Measurements from ENCODE around the gene HSF4. TPM values are rescaled to one million over a fixed set of nuclear protein-coding genes. Genes with fewer than 3 reads are reported as not detected.

HSF4 gene
- total and polyA plus RNA-seq, 4 donors = 5.1 to 62.5 (median 21.0) TPM

DNA sequence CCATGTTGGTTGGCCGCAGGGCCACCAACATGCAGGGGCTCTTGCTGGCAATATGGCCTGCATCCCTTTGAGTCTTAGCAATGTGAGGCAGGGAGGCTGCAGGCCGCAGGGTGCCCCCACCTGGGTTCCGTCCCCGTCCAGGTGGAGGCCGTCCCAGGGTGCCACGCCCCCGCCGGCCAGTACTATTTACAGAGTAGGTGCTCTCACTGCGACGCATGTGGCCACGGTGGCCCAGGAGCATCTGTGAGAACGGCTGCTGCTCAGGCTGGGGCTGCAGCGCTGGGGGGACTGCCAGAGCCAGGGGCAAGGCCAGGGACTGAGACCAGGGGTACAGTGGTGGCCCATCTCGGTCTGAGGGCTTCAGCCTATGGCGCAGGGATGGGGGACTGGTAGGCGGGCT, 15.6 kb downstream of the HSF4 start:
- no peak overlapping the region for H3K27ac ChIP-seq (ENCODE audit: low read depth in 1 of 2, low read length in 1 of 2)
- no peak for DNase-seq
- WGBS, 2 donors = 93 to 95% methylated on average over 16 of the region's 16 CpGs
- peaks cover 0 to 57% (median 19%) of the 10 kb centered on the region in 5 donors for H3K4me1 ChIP-seq (ENCODE audit: control insufficient read depth in 5 of 5, insufficient read depth in 5 of 5, low read length in 5 of 5)
- H3K9ac ChIP-seq (ENCODE audit: insufficient read depth in 1 of 2, low read length in 2 of 2) = no peak overlapping the region
- H3K4me3 ChIP-seq = no peak overlapping the region
- no peak for ATAC-seq (ENCODE audit: insufficient read depth, low FRiP score)
- peaks cover 0 to 1% (median 0%) of the 10 kb centered on the region in 4 donors for H3K36me3 ChIP-seq (ENCODE audit: control insufficient read depth in 4 of 4, insufficient read depth in 4 of 4, low read length in 4 of 4)
- H3K9me3 ChIP-seq (ENCODE audit: control insufficient read depth in 4 of 4, insufficient read depth in 3 of 4, low read length in 3 of 4) = no peaks in the 10 kb centered on the region
- TF ChIP-seq, protein P1, sequence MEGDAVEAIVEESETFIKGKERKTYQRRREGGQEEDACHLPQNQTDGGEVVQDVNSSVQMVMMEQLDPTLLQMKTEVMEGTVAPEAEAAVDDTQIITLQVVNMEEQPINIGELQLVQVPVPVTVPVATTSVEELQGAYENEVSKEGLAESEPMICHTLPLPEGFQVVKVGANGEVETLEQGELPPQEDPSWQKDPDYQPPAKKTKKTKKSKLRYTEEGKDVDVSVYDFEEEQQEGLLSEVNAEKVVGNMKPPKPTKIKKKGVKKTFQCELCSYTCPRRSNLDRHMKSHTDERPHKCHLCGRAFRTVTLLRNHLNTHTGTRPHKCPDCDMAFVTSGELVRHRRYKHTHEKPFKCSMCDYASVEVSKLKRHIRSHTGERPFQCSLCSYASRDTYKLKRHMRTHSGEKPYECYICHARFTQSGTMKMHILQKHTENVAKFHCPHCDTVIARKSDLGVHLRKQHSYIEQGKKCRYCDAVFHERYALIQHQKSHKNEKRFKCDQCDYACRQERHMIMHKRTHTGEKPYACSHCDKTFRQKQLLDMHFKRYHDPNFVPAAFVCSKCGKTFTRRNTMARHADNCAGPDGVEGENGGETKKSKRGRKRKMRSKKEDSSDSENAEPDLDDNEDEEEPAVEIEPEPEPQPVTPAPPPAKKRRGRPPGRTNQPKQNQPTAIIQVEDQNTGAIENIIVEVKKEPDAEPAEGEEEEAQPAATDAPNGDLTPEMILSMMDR (IDR thresholded peaks at IDR 0.05; ENCODE audit: control extremely low read depth, extremely low read depth) = no peak
- H3K27me3 ChIP-seq (ENCODE audit: control insufficient read depth in 3 of 3, insufficient read depth in 3 of 3, low read length in 2 of 3) = no peaks in the 10 kb centered on the region

DNA sequence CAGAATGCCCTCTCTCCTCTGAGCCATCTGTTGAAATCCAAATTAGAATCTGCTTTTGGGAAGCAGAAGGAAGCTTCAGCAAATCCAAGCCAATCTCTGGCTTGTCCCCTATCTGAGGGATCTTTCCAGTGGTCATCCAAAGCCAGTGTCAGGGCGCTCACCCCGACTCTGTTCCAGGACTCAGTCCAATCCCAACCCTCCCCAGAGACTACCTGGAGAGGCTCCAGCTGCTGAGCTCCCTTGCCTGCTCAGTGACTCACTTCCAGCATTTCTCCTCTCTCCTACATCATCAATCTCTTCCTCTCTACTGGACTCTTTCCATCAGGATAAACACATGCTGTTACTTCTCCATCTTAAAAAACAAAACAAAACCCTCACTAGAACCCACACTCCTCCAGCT, 16.8 kb downstream of the HSF4 start:
- Histone ChIP-seq H3K27ac (ENCODE audit: low read depth in 1 of 2, low read length in 1 of 2) (peak overlapping the region in 1 of 2 donors; percentile 20), H3K9ac (ENCODE audit: insufficient read depth in 1 of 2, low read length in 2 of 2) (no peak overlapping the region), H3K4me1 (ENCODE audit: control insufficient read depth in 5 of 5, insufficient read depth in 5 of 5, low read length in 5 of 5) (peaks cover 0 to 57% (median 14%) of the 10 kb centered on the region in 5 donors)

DNA sequence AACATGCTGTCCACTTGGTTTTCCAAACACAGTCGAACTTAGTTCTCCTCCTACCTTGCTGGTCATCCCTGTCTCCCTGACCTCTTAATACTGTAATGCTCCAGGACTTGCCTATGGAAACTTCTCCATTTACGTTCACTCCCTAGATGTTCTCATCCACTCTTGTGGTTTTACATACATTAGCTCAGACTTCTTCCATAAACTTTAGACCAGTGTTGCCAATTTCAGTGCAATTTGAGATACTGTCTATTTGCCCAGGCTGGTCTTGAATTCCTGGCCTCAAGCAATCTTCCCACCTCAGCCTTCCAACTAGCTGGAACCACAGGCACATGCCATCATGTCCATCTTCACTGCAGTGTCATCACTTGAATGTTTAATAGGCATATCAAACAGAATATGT, 17.7 kb downstream of the HSF4 start:
- no peaks in the 10 kb centered on the region for H3K36me3 ChIP-seq (ENCODE audit: control insufficient read depth in 4 of 4, insufficient read depth in 4 of 4, low read length in 4 of 4)
- ATAC-seq (ENCODE audit: insufficient read depth, low FRiP score) (no peak), DNase-seq (no peak)
- H3K4me1 ChIP-seq (ENCODE audit: control insufficient read depth in 5 of 5, insufficient read depth in 5 of 5, low read length in 5 of 5) = peaks cover 0 to 48% (median 12%) of the 10 kb centered on the region in 5 donors
- H3K9me3 ChIP-seq (ENCODE audit: control insufficient read depth in 4 of 4, insufficient read depth in 3 of 4, low read length in 3 of 4) = no peaks in the 10 kb centered on the region
- 71 to 82% methylated on average over 2 of the region's 2 CpGs for WGBS, 2 donors
- TF ChIP-seq, protein P1 (IDR thresholded peaks at IDR 0.05; ENCODE audit: control extremely low read depth, extremely low read depth) = no peak
- no peak overlapping the region for H3K27ac ChIP-seq (ENCODE audit: low read depth in 1 of 2, low read length in 1 of 2)
- no peaks in the 10 kb centered on the region for H3K27me3 ChIP-seq (ENCODE audit: control insufficient read depth in 3 of 3, insufficient read depth in 3 of 3, low read length in 2 of 3)
- no peak overlapping the region for H3K4me3 ChIP-seq
- H3K9ac ChIP-seq (ENCODE audit: insufficient read depth in 1 of 2, low read length in 2 of 2) = no peak overlapping the region

More for the DNA sequence above, 16.8 kb downstream of the HSF4 start:
- TF ChIP-seq, protein P1 (IDR thresholded peaks at IDR 0.05; ENCODE audit: control extremely low read depth, extremely low read depth) = no peak
- H3K4me3 ChIP-seq = no peak overlapping the region
- H3K9me3 ChIP-seq (ENCODE audit: control insufficient read depth in 4 of 4, insufficient read depth in 3 of 4, low read length in 3 of 4) = no peaks in the 10 kb centered on the region
- peak in 1 of 3 donors; percentile 39 for DNase-seq
- WGBS, 2 donors = 68 to 81% methylated on average over 2 of the region's 2 CpGs
- no peak for ATAC-seq (ENCODE audit: insufficient read depth, low FRiP score)
- peaks cover 0 to 1% (median 0%) of the 10 kb centered on the region in 4 donors for H3K36me3 ChIP-seq (ENCODE audit: control insufficient read depth in 4 of 4, insufficient read depth in 4 of 4, low read length in 4 of 4)
- H3K27me3 ChIP-seq (ENCODE audit: control insufficient read depth in 3 of 3, insufficient read depth in 3 of 3, low read length in 2 of 3) = no peaks in the 10 kb centered on the region

DNA sequence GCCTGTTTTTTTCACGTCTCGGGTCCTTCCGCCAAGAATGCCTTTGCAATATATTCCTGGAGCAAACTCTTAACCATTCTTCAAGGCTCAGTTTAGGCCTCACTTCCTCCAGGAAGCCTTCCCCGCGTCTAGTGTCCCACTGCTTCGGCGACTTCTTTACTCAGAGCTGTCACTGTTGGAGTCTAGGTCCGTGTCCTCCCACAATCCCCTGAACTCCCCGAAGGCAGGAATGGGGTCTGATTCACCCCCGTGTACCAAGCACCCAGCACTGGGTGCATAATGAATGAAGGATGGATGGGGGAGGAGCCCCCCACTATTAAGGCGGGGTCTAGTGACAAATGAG, 18.7 kb downstream of the HSF4 start:
- WGBS, 2 donors = 4 to 5% methylated on average over 11 of the region's 11 CpGs
- peaks cover 0 to 41% (median 12%) of the 10 kb centered on the region in 5 donors for H3K4me1 ChIP-seq (ENCODE audit: control insufficient read depth in 5 of 5, insufficient read depth in 5 of 5, low read length in 5 of 5)
- DNase-seq (no peak), ATAC-seq (ENCODE audit: insufficient read depth, low FRiP score) (no peak)
- no peaks in the 10 kb centered on the region for H3K27me3 ChIP-seq (ENCODE audit: control insufficient read depth in 3 of 3, insufficient read depth in 3 of 3, low read length in 2 of 3)
- no peak overlapping the region for H3K4me3 ChIP-seq
- TF ChIP-seq, protein P1 (IDR thresholded peaks at IDR 0.05; ENCODE audit: control extremely low read depth, extremely low read depth) = no peak
- no peaks in the 10 kb centered on the region for H3K36me3 ChIP-seq (ENCODE audit: control insufficient read depth in 4 of 4, insufficient read depth in 4 of 4, low read length in 4 of 4)
- H3K9me3 ChIP-seq (ENCODE audit: control insufficient read depth in 4 of 4, insufficient read depth in 3 of 4, low read length in 3 of 4) = no peaks in the 10 kb centered on the region
- peak overlapping the region in 1 of 2 donors; percentile 61 for H3K27ac ChIP-seq (ENCODE audit: low read depth in 1 of 2, low read length in 1 of 2)
- peak overlapping the region in 1 of 2 donors; percentile 59 for H3K9ac ChIP-seq (ENCODE audit: insufficient read depth in 1 of 2, low read length in 2 of 2)

Measured in lung (tissue), 12 donors.